HL-60 (cell line): ENCODE measurements around the gene GPATCH1.

Experiments used
- POLR2AphosphoS5 ChIP-seq: IDR thresholded peaks from 2 replicates; pipeline ENCODE4 v1.6.1; 2012; ENCODE audit warnings: low read depth
- TF ChIP-seq, protein P1 (sequence below): IDR thresholded peaks from one replicate; pipeline ENCODE4 v1.5.1; 2011; ENCODE audit warnings: low read length, control low read depth, inconsistent platforms; ENCODE audit not compliant: insufficient read depth
- TF ChIP-seq, protein P2 (sequence below): IDR thresholded peaks from 2 replicates; pipeline ENCODE4 v1.6.1; 2012; ENCODE audit warnings: low read depth; ENCODE audit not compliant: insufficient replicate concordance

DNA sequence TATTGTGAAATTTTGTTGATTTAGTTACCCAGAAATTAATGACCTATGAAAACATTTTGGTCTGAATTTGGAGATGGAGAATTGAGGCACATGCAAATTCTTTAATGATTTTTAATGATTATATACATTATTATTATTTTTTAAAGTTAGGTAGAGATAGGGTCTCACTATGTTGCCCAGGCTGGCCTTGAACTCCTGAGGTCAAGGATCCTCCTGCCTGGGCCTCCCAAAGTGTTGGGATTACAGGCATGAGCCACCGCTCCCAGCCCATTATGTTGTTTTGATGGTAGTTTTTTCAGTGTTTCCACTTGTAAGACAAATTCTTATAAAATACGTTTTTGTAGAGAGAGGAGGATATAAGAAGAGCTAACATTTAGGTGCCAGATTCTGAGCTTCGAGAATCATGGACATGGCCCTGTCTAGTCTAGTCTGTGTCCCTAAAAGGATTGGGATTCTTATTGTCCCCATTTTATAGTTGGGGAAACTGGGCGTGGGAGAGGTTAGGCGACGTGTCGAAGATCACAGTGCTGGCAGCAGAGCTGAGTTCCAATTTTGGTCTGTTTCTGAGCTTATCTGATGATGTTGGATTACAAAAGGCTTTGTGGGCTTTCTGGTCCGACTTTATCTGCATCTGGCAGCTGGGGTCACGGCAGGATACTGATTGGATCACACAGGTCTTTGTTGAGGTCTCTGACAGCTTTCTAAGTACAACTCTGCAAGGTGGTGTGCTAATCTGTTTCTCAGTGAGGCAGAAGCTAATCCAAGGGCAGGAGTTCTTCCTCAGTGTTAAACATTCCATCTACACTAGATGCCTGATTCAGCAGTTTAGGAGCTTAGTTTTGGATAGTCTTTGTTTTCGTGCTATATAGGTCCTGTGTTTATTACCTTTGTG, 43.5 kb downstream of the GPATCH1 start:
- TF ChIP-seq, protein P1, sequence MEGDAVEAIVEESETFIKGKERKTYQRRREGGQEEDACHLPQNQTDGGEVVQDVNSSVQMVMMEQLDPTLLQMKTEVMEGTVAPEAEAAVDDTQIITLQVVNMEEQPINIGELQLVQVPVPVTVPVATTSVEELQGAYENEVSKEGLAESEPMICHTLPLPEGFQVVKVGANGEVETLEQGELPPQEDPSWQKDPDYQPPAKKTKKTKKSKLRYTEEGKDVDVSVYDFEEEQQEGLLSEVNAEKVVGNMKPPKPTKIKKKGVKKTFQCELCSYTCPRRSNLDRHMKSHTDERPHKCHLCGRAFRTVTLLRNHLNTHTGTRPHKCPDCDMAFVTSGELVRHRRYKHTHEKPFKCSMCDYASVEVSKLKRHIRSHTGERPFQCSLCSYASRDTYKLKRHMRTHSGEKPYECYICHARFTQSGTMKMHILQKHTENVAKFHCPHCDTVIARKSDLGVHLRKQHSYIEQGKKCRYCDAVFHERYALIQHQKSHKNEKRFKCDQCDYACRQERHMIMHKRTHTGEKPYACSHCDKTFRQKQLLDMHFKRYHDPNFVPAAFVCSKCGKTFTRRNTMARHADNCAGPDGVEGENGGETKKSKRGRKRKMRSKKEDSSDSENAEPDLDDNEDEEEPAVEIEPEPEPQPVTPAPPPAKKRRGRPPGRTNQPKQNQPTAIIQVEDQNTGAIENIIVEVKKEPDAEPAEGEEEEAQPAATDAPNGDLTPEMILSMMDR, result no peak
- TF ChIP-seq POLR2AphosphoS5, result no peak
- TF ChIP-seq, protein P2, sequence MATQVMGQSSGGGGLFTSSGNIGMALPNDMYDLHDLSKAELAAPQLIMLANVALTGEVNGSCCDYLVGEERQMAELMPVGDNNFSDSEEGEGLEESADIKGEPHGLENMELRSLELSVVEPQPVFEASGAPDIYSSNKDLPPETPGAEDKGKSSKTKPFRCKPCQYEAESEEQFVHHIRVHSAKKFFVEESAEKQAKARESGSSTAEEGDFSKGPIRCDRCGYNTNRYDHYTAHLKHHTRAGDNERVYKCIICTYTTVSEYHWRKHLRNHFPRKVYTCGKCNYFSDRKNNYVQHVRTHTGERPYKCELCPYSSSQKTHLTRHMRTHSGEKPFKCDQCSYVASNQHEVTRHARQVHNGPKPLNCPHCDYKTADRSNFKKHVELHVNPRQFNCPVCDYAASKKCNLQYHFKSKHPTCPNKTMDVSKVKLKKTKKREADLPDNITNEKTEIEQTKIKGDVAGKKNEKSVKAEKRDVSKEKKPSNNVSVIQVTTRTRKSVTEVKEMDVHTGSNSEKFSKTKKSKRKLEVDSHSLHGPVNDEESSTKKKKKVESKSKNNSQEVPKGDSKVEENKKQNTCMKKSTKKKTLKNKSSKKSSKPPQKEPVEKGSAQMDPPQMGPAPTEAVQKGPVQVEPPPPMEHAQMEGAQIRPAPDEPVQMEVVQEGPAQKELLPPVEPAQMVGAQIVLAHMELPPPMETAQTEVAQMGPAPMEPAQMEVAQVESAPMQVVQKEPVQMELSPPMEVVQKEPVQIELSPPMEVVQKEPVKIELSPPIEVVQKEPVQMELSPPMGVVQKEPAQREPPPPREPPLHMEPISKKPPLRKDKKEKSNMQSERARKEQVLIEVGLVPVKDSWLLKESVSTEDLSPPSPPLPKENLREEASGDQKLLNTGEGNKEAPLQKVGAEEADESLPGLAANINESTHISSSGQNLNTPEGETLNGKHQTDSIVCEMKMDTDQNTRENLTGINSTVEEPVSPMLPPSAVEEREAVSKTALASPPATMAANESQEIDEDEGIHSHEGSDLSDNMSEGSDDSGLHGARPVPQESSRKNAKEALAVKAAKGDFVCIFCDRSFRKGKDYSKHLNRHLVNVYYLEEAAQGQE, result no peak
